Stimulated activated CD8-positive, alpha-beta memory T cell treated with anti-CD3 and anti-CD28 coated beads, Interleukin-15, amount 100 ng/mL, for 48 hours (primary cell): ENCODE results near the gene SMAD2.

Experiments used
- DNase-seq, 2 donors: peaks; one replicate each; pipeline ENCODE4 v3.0.0-alpha.2; 2020; ENCODE audit warnings: low read depth in 2 of 2

SMAD2 gene

DNA sequence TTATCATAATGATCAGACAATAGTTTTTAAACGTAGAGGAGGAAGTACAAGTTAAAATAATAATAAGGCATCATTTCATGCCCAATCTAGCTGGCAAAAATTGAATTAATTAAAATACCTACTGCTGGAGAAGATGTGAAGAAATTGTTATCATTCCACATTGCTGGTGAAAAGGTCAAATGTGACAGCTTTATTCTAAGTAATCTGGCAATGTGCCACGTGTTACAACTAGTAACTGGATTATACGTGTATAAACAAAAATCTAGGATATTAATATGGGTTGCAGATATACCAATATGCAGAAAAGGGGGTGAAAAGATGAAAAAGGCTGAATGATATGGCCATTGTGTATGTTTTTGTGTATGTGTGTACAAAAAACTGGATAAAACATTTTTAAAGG is 32.4 kb downstream of the SMAD2 start:
- DNase-seq = no peak

DNA sequence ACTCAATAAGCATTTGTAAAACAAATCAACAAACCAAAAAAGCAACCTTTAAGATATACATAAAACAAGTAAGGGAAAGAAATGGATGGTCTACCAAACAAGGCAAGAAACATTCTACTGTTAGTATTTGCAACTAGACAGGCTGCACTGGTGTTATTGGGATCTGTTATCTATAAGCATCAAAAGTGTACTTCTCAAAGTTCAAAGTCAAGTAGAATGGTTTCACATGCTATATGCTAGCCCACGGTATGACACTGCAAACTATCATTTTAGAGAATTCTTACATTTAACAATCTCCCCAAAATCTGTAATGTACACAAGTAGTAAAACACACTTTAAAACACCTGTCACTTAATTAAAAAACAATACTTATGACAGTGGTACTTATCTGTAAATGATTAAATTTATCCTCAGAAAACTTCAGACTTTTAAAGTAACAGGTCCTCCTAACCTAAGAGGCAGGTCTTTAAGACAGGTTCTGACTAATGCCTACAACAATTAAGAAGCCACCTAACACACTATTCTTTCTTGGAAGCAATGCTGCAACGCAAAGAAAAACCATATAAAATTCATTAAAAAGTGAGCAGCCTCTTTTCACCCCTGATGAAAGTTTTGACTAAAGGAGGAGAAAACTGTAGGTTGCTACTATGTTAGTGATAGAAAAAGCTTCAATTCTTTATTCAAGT is 34.8 kb downstream of the SMAD2 start:
- no peak for DNase-seq

DNA sequence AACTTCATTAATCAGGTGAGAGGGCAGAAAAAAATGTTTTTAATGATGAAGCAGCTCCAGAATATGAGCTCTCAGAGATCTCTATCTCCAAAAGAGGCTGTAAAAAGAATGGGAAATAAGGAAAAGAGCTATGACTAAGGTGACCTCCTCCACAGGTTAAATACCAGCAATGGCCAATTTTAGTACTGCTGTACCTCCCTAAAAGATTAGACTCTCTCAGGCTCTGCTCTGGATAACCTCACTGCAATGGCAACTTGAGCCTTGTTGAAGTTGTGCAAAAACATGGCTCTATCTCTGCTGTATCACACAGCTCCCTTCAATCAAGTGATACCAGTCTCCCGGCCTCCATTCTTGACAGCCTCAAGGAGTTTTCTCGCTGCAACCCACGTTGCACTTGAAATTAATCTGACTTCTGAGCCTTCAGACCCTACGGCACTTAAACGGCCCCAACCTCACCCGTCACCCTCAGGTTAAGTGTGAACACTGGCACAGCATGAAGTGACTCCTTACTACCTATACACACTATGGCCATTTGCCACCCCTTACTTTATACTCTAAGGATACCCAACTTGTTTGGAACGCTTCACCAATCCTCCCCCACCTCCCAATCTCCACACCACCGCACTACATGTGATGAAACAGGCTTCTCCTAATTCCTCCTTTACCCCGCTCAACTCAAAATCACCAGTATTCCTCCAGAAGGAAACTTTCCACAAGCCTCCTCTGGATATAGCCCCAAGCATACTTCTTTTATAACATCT is 36.3 kb downstream of the SMAD2 start:
- no peak for DNase-seq

DNA sequence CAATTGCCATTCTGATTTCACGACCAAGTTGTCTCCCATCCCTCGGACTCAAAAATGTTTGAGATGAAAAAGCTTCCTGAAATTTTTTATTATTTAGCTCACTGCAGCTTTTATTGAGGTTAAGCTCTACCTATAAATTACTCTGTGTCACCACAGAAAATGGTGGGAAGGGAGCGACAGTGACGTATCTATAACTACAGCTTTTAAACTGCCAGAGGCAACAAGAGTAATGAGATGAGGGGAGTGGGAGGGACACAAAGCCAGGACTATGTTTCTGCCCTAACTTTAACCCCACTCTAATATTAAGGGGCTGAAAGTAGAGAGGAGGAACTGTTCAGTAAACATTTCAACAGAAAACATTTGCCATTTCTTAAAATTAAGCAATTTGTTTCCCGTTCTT is 37.4 kb downstream of the SMAD2 start:
- DNase-seq = no peak

DNA sequence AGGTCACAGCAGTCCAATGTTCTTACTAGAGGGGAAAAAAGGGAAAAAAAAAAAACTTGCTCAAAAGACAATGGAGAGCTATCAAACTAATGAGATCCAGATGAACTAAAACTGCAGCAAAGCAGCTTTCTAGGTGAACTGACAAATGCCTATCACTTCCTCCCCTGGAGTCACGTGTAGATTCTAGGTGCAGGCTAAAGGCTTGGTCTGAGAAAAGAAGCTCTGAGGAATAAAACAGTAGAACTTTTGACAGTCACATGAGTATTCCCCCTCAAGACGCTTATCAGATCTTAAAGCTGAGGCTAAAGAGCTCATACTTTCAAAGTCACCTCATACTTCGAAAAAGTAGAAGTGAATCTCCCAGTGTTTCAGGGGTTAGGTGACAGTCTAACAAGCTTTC is 42.3 kb downstream of the SMAD2 start:
- no peak for DNase-seq

DNA sequence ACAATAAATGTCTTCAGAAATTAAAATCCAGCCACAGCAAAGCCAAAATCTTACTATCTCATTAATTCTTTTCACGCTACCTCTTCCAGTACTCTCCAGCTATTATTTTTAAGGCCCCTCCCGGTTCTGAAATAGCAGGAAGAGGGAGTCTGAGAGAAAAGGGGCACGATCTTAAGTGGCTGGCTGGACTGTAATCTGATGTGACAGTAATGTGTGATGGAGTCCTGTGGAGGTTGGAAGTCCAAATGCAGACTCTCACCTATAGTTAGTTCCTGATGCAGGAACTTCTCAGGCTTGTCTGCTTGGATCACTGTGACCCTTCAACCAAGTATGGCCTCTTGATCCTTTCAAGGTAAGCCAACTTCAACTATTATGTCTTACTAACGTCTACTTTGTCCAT is 43.2 kb downstream of the SMAD2 start:
- no peak for DNase-seq

DNA sequence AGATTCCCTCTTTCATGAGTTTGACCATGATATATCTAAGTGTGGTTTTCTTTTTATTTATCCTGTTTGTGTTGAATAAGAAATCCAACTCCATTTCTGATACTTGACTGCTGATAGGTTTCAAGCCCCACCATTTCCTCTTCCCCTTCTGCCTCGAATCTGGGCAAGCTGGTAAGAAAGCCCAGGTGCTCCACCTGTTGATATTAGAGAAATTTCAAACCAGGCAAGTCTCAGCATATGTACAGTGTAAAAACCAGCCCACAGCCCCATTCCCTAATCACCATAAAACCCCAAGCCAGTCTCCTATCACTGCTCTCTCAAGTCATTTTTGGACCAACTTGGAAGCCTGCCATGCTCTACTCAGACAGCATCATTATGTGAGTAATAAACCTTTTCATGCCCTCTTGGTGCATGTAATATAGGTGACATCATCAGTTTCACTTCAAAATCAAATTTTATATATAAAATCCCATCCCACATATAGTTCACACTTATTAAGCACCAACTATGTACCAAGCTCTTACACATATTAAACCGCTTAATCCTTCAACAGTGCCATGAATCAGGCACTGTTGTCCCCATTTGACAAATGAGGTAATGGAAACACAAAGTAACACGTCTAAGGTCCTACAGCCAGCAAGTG is 46.6 kb downstream of the SMAD2 start:
- DNase-seq = no peak

DNA sequence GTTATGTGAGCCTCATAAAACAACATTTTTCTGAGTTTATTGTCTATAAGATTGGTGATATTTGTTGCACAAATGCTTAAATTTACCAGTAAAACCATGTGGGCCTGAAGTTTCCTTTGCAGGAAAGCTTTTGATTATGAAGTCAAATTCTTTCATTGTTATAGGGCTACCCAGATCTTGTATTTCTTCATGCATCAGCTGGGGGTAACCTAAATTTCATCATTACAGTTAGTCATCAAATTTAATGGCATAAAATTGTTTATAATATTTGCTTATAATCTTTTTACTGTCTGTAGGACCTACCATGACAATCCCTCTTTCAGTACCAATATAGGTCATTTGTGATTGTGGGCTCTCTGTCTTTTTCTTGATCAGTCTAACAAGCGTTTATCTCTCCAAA is 47.8 kb downstream of the SMAD2 start:
- DNase-seq = no peak

DNA sequence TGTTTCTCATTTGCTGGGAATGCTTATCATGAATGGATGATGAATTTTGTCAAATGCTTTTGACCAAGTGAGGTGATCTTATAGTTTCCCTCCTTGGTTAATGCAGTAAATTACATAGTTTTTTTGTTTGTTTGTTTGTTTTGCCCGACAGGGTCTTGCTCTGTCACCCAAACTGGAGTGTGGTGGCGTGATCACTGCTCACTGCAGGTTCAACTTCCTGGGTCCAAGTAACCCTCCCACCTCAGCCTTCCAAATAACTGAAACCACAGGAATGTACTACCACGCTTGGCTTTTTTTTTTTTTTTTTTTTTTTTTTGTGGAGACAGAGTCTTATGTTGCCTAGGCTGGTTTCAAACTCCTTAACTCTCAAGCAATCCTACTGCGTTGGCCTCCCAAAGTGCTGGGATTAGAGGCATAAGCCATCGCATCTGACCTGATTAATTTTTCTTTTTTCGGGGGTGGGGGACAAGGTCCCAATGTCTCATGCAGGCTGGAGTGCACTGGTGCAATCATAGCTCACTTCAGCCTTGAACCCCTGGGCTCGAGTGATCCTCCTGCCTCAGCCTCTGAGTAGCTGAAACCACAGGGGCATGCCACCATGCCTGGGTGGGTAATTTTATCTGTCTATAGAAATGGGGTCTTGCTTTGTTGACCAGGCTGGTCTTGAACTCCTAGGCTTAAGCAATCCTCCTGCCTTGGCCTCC is 48.6 kb downstream of the SMAD2 start:
- no peak for DNase-seq

DNA sequence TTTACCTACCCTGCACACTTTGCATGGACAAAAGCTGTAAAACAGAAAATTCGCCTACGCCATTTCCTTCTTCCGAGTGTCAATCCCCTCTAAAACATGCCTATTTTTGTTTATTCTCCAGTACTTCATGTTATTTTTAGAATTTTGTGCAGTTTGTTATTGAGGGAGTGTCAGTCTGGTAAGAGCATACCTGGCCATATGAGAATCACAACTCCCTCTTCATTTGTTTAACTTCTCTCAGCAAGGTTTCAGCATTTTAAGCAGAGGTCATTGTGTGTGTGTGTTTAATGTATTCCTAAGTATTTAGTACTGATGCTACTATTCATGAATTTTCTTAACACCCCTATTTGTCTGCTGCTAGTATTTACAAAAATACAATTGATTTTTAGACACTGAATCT is 49.4 kb downstream of the SMAD2 start:
- DNase-seq = no peak

DNA sequence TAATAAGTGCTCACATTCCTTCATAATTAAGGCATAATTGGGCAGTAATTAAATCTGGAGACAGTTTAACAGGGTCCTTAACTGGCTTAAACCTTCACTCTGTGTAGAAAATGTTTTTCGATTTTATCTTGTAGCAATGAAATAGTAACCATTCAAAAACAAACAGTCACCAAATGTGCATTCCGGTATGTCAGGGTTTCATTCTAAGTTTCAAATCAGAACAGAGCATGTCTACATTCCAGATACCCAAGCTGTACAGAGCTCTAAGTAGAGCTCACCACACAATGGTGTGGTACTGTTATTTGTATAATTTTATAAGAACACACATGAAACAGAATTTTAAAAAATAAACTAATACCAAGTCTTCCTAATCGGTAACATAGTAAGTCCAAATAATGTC is 52.6 kb downstream of the SMAD2 start:
- DNase-seq = no peak

DNA sequence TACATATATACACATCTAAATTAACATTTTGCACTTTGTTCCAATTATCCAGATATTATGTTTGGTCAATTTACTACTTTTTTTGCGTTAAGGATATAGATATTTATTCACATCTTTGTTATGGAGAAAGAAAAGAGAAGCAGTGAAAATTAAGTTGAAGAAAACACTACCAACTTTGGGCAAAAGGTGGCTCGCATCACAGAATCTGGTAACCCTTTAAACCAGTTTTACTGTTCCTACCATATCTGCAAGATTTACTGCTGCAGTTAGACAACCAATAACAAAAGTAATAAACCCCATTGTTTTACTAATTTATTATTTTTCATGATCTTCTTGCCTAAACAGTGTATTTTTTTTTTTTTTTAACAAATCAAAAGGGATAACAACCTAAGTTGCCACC is 53.6 kb downstream of the SMAD2 start:
- DNase-seq = no peak

DNA sequence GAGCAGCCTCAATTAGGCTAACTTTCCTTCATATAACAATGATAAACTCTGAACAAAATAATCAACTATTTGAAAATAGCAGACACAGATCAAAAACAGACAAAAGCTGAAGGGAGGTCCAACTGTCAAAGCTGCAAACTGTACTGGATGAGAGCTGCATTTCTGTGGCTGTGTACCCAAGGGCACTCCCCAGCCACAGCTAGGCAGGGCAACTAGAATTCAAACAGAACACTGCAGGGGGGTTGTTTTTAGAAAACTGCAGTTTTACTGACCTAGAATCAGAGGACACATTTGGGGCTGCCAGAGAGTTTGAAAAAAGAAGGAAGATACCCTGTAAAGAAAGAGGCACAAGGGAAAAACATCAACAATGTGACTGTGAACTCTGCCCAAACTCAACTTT is 56.8 kb downstream of the SMAD2 start:
- no peak for DNase-seq

DNA sequence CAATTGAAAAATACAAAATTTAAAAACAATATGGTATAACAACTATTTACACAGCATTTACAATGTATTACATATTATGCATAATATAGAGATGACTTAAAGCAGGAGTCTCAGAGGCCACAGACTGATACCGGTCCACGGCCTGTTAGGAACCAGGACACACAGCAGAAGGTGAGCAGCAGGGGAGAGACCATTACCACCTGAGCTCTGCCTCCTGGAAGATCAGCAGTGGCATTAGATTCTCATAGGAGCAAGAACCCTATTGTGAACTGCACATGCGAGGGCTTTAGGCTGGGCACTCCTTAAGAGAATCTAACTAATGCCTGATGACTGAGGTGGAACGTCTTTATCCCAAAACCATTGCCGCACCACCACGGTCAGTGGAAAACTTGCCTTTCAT is 58.0 kb downstream of the SMAD2 start:
- no peak for DNase-seq

DNA sequence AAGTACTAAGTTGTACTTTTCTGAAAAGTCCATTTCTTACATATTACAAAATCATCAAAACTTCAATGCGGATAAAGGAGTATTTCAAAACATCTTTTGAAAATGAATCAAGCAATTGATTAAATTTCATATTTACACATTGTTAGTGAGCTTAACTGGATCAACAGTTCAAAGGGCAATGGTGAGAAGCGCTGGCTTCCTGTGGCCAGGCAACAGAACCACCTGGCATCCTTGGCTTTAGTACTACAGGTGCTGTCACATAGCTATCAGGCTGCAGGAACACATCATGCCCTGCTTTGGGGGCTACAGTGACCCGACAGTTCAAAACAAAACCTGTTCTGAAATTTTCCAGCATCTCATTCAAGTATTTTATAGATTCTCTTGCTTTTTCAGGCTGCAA is 59.2 kb downstream of the SMAD2 start:
- DNase-seq = no peak

DNA sequence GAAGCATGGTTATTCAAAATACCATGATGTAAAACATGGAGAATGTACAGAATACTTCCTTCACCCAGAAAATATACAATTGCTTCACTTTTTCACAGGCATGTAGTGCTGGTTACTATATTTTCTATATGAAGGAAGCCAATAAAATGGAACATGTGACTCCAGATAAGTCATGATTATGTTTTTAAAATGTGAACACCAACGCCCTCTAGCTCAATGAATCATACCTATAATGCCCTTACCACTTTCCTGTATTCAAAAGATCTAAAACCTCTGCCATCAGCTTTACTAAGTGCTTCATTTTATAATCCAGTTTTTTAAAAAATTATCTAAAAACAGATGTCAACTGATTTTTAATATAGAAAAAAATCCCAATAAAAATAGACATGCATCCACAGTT is 59.9 kb downstream of the SMAD2 start:
- DNase-seq = no peak

DNA sequence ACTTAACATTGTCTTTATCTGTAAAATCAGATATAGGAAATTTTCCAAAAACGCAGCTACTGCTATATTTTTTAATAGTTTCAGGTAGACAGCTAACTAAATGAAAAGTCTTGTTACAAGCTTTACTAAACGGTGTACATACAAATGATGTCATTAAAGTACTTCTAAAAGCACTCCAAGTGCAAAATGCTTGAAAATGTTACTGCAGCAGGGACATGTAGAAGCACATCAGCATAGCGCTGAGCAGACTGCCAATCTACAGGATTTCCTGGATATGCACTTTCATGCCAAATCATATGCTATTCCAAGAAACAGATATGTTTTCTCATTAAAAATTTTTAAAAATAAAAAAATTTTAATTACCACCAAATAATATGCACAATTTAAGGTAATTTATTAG is 61.7 kb downstream of the SMAD2 start:
- no peak for DNase-seq

DNA sequence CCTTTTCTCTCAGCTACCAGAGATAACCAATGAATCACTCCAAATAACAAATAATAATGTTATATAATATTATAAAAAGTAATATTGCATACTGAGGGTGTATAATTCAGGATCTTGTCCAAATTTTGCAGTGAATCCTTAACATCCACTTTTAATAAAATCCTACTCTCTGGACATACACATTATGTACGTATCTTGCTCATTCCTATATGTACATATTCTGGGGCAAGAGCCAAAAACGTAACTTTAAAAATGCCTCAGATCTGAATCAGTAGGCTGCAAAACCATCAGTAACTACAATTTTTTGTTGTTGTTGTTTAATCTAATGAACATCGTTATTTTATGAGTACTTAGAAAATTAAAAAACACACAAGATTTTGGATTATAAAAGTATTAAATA is 65.3 kb downstream of the SMAD2 start:
- DNase-seq = no peak

DNA sequence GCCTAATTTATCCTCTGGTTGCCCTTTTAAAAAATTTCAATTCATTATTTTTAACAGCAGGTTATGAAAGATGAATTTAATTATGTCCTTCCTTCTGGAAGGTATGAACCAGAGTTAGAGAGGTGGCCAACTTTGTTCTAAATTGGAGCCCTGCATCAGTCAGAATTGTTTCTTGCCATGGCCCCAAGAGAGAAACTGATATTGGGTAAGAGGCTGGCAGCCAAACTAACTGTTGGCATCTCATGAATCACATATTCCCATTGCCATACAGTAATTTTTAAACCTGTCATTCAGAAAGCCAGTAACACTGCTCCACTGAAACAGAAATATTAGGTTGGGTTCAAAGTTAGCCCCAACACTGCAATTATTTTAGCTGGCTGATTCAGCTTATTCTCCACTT is 67.4 kb downstream of the SMAD2 start:
- DNase-seq = no peak

DNA sequence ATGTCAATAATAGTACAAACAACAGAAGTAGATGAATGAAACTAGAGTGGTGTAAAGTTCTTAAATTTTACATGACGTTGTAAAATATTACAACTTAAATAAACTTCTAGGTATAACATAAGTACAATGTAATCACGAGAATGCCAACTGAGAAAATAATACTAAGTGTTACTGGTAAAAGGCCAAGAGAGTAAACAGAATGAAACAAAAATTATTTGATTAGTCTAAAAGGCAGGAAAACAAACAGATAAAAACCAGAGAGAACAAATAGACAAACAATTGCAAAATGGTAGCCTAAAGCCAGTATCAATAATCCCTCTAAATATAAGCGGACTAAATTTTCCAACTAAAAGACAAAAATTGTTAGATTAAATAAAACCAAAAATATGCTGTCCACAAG is 71.9 kb downstream of the SMAD2 start:
- no peak for DNase-seq

DNA sequence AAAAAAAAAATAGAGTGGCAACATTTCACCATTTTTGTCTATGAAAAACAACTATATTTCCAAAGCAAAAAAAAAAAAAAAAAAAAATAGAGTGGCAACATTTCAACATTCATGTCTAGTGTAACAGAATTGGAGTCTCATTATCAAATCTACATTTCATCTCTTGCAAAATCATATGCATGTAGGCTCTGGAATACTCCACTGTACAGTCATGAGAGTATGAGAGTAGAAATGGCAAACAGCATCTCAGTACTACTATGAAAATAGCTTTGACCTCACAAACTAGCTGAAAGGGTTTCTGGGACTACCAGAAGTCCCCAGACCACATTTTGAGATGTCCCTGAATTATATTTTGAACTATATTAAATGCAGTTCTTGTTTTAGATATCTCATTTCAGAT is 82.8 kb downstream of the SMAD2 start:
- no peak for DNase-seq

DNA sequence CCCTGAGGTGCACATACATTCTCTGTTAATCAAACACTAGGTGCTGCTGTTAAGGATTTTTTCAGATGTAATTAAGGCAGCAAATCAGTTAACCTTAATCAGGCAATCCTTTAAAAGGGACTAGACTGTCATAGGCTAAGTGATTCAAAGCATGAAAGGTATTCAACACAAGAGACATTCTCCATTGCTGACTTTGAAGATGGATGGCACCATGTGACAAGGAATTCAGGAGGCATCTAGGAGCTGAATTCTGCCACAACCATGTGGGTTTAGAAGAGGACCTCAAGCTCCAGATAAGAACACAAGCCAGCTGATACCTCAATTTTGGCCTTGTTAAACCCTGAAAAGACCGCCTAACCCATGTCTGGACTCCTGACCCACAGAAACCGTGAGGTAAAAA is 84.0 kb downstream of the SMAD2 start:
- DNase-seq = no peak
